Panc1 (cell line): ENCODE results near the gene CADM4. TPM values are rescaled to one million over a fixed set of nuclear protein-coding genes. Genes with fewer than 3 reads are reported as not detected.
A peak's percentile ranks its signal among the peaks of the same experiment; 100 is the strongest.

ENCODE experiments used
- ATAC-seq: fragments of 200-7000 bp; cut with Tn5 transposase; 2 replicates; pipeline ENCODE4 v1.9.1; 2020; ENCODE audit warnings: mild to moderate bottlenecking, moderate library complexity
- BruUV-seq: library from RNA; stranded (reverse); fragments of 400-500 nt; replicated peaks from 2 replicates; lab custom pipeline; 2021; lab: Mats Ljungman, UMichigan
- CTCF ChIA-PET: fragments of 300-600 bp; sonication (Branson Sonifier 250); formaldehyde crosslinking; loops from one replicate; lab custom pipeline; 2022; ENCODE audit warnings: antibody characterized with exemption; lab: Charles Lee
- POLR2A ChIA-PET: fragments of 300-600 bp; sonication (Branson Sonifier 250); formaldehyde crosslinking; loops from one replicate; lab custom pipeline; 2022; ENCODE audit warnings: antibody characterized with exemption; lab: Charles Lee
- DNase-seq: peaks from one replicate; pipeline ENCODE4 v3.0.0-alpha.2; 2010; ENCODE audit warnings: low read depth, low spot score
- H3K27ac ChIP-seq: 2 replicates; pipeline ENCODE4 v1.5.1; 2011; ENCODE audit warnings: mild to moderate bottlenecking, low read length, inconsistent platforms
- H3K27me3 ChIP-seq: fragments of 200-500 bp; sonication (Bioruptor generic); 2 replicates; pipeline ENCODE4 v1.6.0; 2014; ENCODE audit warnings: low read length, inconsistent platforms; ENCODE audit not compliant: control insufficient read depth, insufficient read depth
- H3K36me3 ChIP-seq: fragments of 200-500 bp; sonication (Bioruptor generic); 2 replicates; pipeline ENCODE4 v1.5.1; 2014; ENCODE audit warnings: inconsistent platforms, mild to moderate bottlenecking, low read length, moderate library complexity; ENCODE audit not compliant: control insufficient read depth, insufficient read depth
- H3K4me1 ChIP-seq: 2 replicates; pipeline ENCODE4 v1.5.1; 2011; ENCODE audit warnings: inconsistent platforms, mild to moderate bottlenecking, low read length, moderate library complexity; ENCODE audit not compliant: control insufficient read depth, insufficient read depth
- H3K4me3 ChIP-seq, 2 experiments: 2 replicates each; pipeline ENCODE4 v1.5.1; 2011 to 2012; ENCODE audit warnings: low read depth in 2 of 2, low read length in 2 of 2, mild to moderate bottlenecking in 2 of 2, inconsistent platforms in 1 of 2, moderate library complexity in 1 of 2
- H3K9me3 ChIP-seq: fragments of 200-500 bp; sonication (Bioruptor generic); 2 replicates; pipeline ENCODE4 v1.5.1; 2014; ENCODE audit warnings: low read depth, mild to moderate bottlenecking, inconsistent platforms, low read length, moderate library complexity; ENCODE audit not compliant: control insufficient read depth, insufficient read depth
- POLR2AphosphoS5 ChIP-seq: IDR thresholded peaks from 2 replicates; pipeline ENCODE4 v1.6.1; 2012; ENCODE audit warnings: mild to moderate bottlenecking, low read depth, low read length, moderate library complexity
- SIN3A ChIP-seq: IDR thresholded peaks from 2 replicates; pipeline ENCODE4 v1.6.1; 2012; ENCODE audit warnings: low read depth, mild to moderate bottlenecking, low read length, moderate library complexity, borderline replicate concordance; ENCODE audit not compliant: insufficient read depth
- TCF7L2 ChIP-seq: IDR thresholded peaks from 2 replicates; pipeline ENCODE4 v1.6.1; 2011; ENCODE audit warnings: mild to moderate bottlenecking, low read depth, low read length, inconsistent platforms
- in situ Hi-C: cut with HindIII; loops from 2 replicates; pipeline ENCODE4 v1.10.0; 2016; ENCODE audit warnings: low sequenced_read_pairs, low pct_unique_long_range_greater_than_20kb
- intact Hi-C: fragments of 100-400 bp; cut with micrococcal nuclease; formaldehyde crosslinking; loops from one replicate; pipeline ENCODE4 v1.10.0; 2022; ENCODE audit not compliant: unreplicated experiment
- total RNA-seq: library from RNA; stranded (reverse); gene quantifications from one replicate; pipeline ENCODE4 v1.2.1, GENCODE V29; 2021; ENCODE audit not compliant: unreplicated experiment
- TF ChIP-seq, protein P1 (sequence below), 2 experiments: IDR thresholded peaks; 2 replicates each; pipeline ENCODE4 v1.6.1; 2011 to 2012; ENCODE audit warnings: low read depth in 2 of 2, control low read depth in 1 of 2, low read length in 1 of 2, mild to moderate bottlenecking in 1 of 2, moderate library complexity in 1 of 2; ENCODE audit not compliant: insufficient read depth in 1 of 2
- TF ChIP-seq, protein P2 (sequence below): fragments of 450-650 bp; IDR thresholded peaks from 2 replicates; pipeline ENCODE4 v1.5.1; 2017; ENCODE audit warnings: mild to moderate bottlenecking

Gene CADM4
- total RNA-seq, 1 experiment from 2014 or later, result 2.7 TPM

- H3K27ac ChIP-seq, result peak overlapping the region; percentile 88
- ChIA-PET CTCF (no interaction called here), POLR2A (no interaction called here)
- peak; percentile 35 for ATAC-seq
- H3K9me3 ChIP-seq, result no peaks in the 10 kb centered on the region
- H3K4me1 ChIP-seq, result no peaks in the 10 kb centered on the region
- in situ Hi-C loops, result no loop called here
- peak overlapping the region; percentile 68 to 85 for H3K4me3 ChIP-seq
- peak; percentile 25 for DNase-seq
- intact Hi-C loops, result no loop called here
- no TSS peak for BruUV-seq
- H3K27me3 ChIP-seq, result no peaks in the 10 kb centered on the region
- H3K36me3 ChIP-seq, result no peaks in the 10 kb centered on the region
- peak; percentile 84; the same call in 1 of the 2 replicates for TF ChIP-seq TCF7L2
- TF ChIP-seq SIN3A, result no peak
Observed at GRCh38 chr19:43618921-43619261, 20.8 kb downstream of the CADM4 start.

GRCh38 chr19:43616954-43617353, 22.7 kb downstream of the CADM4 start:
- BruUV-seq, result no TSS peak
- ATAC-seq (no peak), DNase-seq (no peak)
- Histone ChIP-seq H3K36me3 (no peaks in the 10 kb centered on the region), H3K4me3 (no peak overlapping the region), H3K27ac (no peak overlapping the region), H3K9me3 (no peaks in the 10 kb centered on the region), H3K4me1 (no peaks in the 10 kb centered on the region), H3K27me3 (no peaks in the 10 kb centered on the region)
- ChIA-PET CTCF (no interaction called here), POLR2A (no interaction called here)
- intact Hi-C loops (no loop called here), in situ Hi-C loops (no loop called here)
- TF ChIP-seq, protein P1, sequence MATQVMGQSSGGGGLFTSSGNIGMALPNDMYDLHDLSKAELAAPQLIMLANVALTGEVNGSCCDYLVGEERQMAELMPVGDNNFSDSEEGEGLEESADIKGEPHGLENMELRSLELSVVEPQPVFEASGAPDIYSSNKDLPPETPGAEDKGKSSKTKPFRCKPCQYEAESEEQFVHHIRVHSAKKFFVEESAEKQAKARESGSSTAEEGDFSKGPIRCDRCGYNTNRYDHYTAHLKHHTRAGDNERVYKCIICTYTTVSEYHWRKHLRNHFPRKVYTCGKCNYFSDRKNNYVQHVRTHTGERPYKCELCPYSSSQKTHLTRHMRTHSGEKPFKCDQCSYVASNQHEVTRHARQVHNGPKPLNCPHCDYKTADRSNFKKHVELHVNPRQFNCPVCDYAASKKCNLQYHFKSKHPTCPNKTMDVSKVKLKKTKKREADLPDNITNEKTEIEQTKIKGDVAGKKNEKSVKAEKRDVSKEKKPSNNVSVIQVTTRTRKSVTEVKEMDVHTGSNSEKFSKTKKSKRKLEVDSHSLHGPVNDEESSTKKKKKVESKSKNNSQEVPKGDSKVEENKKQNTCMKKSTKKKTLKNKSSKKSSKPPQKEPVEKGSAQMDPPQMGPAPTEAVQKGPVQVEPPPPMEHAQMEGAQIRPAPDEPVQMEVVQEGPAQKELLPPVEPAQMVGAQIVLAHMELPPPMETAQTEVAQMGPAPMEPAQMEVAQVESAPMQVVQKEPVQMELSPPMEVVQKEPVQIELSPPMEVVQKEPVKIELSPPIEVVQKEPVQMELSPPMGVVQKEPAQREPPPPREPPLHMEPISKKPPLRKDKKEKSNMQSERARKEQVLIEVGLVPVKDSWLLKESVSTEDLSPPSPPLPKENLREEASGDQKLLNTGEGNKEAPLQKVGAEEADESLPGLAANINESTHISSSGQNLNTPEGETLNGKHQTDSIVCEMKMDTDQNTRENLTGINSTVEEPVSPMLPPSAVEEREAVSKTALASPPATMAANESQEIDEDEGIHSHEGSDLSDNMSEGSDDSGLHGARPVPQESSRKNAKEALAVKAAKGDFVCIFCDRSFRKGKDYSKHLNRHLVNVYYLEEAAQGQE (IDR thresholded peaks at IDR 0.05; ENCODE audit: insufficient read depth in 1 of 2, low read depth in 2 of 2, low read length in 1 of 2), result no peak
- TF ChIP-seq TCF7L2 (no peak), POLR2AphosphoS5 (no peak), SIN3A (no peak)
- TF ChIP-seq, protein P2, sequence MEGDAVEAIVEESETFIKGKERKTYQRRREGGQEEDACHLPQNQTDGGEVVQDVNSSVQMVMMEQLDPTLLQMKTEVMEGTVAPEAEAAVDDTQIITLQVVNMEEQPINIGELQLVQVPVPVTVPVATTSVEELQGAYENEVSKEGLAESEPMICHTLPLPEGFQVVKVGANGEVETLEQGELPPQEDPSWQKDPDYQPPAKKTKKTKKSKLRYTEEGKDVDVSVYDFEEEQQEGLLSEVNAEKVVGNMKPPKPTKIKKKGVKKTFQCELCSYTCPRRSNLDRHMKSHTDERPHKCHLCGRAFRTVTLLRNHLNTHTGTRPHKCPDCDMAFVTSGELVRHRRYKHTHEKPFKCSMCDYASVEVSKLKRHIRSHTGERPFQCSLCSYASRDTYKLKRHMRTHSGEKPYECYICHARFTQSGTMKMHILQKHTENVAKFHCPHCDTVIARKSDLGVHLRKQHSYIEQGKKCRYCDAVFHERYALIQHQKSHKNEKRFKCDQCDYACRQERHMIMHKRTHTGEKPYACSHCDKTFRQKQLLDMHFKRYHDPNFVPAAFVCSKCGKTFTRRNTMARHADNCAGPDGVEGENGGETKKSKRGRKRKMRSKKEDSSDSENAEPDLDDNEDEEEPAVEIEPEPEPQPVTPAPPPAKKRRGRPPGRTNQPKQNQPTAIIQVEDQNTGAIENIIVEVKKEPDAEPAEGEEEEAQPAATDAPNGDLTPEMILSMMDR, result no peak

DNA sequence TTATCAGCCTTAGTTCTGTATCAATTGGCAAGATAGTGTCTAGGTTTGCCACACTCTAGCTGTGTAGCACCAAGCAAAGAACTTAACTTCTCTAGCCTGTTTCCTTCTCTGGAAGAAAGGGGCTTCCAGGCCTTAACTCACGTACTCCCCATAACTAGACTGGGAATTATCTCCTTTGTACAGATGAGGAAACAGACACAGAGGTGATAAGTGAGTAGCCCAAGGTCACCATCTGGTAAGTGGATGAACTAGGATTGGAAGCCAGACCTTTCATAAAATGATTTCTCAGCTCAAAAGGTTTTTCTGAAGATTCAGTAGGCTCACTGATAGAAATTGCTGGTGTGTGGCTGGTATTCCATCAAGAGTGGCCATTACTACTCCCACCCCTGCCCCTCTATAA, 23.3 kb downstream of the CADM4 start:
- ATAC-seq, result no peak
- ChIA-PET CTCF (no interaction called here), POLR2A (no interaction called here)
- H3K27me3 ChIP-seq, result no peaks in the 10 kb centered on the region
- H3K4me3 ChIP-seq, result no peak overlapping the region
- intact Hi-C loops, result no loop called here
- in situ Hi-C loops, result no loop called here
- no peak for DNase-seq
- H3K9me3 ChIP-seq, result no peaks in the 10 kb centered on the region
- TF ChIP-seq, protein P1 (IDR thresholded peaks at IDR 0.05; ENCODE audit: insufficient read depth in 1 of 2, low read depth in 2 of 2, low read length in 1 of 2), result no peak
- TF ChIP-seq, protein P2, result no peak
- TF ChIP-seq SIN3A, result no peak
- TF ChIP-seq POLR2AphosphoS5, result no peak
- TF ChIP-seq TCF7L2, result no peak
- no peaks in the 10 kb centered on the region for H3K36me3 ChIP-seq
- BruUV-seq, result no TSS peak
- H3K27ac ChIP-seq, result no peak overlapping the region
- H3K4me1 ChIP-seq, result no peaks in the 10 kb centered on the region
